ENCODE data around the gene GFI1B.

Gene GFI1B

DNA sequence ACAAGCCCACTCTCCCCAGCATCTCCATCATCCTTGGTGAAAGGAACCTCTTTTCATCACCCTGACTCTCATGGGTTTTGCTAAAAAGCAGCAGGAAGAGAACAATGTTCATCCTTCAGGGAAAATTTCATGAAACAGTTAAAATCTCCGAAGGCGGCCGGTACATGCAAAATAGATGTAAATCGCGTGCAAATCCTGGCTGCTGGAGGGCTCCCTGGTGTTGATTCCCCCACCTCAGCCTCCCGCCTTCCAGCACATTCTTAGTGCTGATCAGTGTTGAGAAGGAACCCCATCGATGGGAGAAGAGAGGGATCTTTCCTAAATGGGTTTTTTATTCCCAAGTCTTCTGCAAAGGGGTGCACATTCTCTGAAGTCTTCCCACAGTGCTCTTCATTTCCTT lies 8.7 kb upstream of the GFI1B start:
- no peak for DNase-seq (ENCODE audit: low spot score)

DNA sequence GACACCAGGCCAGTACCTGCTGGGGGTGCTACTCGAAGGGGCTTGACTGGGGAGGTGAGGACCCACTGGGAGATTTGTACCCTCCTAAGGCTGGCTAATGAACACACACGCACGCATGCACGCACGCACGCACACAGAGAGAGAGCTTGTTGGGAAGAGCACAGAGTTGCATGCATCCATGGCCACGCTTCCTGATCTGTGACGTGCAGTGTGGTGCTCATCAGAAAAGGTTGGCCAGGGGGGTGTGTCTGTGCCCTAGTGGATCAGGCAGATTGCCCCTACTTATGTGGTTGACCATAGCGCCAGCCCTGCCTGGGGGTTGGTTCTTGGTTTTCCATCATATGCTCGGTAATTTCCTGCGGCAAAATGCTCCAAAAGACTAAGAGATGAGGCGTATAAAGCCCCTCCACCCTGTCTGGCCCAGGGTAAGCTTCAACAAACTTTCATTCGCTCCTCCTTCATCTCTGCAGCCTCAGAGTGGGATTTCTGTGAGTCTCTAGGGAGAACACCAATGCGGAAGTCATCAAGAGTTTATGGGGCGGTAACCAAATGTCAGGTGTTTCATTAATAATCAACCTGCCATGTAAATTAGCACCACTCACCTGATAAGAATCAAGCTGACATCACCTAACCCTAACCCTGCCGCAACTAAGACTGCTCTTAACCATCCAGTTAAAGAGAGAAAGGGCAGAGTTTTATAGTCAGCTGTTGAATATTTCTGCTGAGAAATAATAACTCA lies 8.0 kb upstream of the GFI1B start:
- no peak for DNase-seq (ENCODE audit: low spot score)

DNA sequence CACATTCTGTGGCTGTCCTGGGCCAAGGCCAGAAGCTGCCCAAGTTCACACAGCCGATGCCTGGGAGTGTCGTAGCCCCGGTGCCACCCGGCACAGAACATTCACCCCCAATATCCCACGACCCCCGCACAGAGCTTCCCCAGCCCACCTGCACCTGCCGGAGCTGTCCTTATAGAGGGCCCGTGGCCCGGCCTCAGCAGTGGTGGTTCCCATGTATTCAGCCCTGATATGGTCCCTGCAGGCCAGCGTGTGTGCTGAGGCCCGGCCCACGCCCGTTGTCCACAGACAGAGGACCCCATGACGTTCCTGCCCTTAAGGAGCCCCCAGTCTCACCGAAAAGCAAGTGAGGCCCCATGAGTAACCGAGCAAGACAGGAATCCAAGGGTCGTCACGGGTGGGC lies 5.3 kb upstream of the GFI1B start:
- DNase-seq (ENCODE audit: low spot score), result no peak

DNA sequence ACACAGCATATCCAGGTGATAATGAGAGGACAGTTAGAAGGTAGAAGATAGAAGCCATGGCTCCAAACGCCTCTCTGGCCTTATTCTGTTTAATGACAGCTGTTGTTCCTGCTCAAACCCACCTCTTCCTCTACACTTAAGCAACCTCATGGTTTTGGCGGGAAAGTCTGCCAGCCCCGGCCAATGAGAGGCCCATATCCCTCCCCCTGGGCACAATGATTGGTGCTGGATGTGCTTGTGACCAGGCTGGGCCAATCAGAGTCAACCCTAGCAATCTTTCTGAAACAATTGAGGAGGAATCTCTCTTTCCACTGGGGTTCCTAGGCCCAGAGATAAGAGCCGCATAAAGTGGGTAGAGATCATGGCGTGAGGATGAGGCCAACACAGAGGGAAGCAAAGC lies 4.8 kb upstream of the GFI1B start:
- no peak for DNase-seq (ENCODE audit: low spot score)

DNA sequence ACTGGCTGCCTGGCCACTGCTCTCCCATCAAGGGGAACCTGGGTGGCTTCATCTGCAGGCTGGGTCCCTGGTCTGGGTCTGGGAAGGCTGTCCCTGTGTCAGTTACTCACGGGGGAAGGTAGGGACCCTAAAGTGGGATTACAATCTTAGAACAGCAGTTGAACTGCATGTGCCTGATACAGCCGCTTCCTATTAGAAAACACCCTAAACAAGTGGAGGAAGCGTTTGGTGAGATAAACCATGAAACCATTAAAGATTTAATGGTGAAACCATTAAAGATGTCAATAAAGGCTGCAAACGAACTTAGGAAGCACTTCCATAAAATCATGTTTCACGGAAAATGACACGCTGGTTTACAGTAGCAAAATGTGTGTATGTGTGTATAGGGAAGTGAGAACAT lies 2.5 kb upstream of the GFI1B start:
- no peak for DNase-seq (ENCODE audit: low spot score)

DNA sequence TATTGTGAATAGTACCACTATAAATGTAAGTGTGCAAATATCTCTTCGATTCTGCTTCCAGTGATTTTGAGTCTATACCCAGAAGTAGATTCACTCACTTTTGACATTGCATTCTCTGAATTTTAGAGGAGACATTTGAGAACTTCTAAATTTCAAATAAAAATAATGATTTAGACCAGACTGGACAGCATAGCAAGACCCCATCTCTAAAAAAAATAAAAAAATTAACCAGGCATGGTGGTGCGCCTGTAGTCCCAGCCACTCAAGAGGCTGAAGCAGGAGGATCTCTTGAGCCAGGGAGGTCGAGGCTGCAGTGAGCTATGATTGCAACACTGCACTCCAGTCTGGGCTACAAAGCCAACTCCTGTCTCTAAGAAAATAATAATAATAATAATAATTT lies 1.9 kb upstream of the GFI1B start:
- no peak for DNase-seq (ENCODE audit: low spot score)

DNA sequence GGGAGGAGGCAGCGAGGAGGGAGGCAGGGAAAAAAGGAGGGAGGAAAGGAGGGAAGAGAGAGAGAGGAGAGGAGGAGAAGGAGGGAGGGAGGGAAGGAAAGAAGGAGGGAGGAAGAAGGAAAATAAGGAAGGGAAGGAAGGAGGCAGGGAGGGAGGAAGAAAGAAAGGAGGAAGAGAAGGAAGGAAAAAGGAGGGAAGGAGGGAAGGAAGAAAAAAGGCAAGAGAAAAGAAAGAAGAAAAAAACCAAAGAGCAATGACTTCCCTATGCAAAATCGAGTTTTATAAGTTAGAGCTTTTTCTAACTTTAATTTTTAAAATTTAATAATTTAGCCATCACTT lies 413 bp upstream of the GFI1B start:
- no peak for DNase-seq (ENCODE audit: low spot score)

DNA sequence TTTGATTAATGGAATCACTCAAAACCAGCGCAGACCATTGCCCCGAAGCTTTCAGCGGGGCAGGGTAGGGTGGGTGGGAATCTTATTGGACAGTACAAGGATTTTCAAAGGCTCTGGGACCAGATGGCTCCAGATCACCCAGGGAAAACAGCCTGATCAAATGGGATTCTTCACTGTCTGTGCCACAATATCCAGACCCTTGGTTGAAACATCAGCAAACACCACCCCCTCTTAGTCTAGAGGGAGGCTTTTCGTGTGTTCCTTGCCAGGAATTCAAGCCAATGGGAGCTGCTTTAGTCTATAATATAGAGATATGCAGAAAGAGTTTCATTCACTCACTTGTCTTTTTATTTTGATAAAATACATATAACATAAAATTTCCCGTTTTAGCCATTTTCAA lies 1.7 kb downstream of the GFI1B start:
- DNase-seq (ENCODE audit: low spot score), result no peak

DNA sequence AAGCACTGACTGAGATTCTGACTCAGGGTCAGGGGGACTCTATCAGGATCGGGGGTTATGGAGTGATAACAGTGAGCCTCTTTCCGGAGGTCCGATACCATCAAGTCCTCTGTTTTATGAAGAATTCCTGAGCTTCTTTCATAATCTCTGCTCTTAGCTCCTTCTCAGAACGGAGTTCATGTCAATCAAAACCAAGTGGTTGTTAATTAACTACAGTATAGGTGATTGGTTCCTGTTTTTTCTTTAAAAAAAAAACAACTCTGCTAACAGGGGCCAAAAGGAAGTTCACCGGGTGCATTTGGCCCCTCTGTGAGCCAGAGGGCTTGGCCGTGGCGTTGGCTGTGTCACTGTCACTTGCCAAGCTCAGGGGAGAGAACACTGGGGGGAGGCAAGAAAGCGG lies 4.0 kb downstream of the GFI1B start:
- peak; percentile 63 for DNase-seq (ENCODE audit: low spot score)

DNA sequence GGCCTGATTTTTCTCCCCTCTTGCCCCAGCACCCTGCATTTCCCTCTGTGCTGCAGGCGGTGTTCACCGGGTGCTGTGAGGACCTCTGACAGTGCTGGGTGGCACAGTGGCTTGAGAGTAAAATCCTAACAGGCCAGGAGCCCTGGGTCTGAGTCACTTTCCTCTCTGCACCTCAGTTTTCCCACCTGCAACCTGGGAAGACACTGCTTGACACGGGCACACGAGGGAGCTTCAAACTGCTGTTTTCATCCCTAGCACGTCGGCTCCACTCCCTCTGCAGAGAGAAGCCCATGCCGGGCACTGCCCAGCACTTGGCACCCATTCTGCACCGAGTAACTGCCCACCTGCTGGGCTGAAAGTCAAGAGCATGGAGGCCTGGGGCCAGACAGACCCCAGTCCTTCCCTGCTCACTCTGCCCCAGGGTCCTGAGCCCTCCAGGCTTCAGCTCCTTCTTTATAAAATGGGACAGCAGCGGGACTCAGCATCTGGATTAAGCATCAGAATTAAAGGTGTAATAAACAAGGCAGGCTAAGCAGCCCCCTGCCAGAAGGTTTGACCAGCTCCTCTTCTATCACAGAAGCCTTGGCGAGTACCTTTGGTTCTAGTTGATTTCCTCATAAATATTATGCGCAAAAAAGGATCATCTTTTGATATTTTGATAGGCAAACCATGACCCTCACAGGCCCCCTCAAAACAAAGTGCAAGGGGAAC lies 5.2 kb downstream of the GFI1B start:
- DNase-seq (ENCODE audit: low spot score), result peak; percentile 65

DNA sequence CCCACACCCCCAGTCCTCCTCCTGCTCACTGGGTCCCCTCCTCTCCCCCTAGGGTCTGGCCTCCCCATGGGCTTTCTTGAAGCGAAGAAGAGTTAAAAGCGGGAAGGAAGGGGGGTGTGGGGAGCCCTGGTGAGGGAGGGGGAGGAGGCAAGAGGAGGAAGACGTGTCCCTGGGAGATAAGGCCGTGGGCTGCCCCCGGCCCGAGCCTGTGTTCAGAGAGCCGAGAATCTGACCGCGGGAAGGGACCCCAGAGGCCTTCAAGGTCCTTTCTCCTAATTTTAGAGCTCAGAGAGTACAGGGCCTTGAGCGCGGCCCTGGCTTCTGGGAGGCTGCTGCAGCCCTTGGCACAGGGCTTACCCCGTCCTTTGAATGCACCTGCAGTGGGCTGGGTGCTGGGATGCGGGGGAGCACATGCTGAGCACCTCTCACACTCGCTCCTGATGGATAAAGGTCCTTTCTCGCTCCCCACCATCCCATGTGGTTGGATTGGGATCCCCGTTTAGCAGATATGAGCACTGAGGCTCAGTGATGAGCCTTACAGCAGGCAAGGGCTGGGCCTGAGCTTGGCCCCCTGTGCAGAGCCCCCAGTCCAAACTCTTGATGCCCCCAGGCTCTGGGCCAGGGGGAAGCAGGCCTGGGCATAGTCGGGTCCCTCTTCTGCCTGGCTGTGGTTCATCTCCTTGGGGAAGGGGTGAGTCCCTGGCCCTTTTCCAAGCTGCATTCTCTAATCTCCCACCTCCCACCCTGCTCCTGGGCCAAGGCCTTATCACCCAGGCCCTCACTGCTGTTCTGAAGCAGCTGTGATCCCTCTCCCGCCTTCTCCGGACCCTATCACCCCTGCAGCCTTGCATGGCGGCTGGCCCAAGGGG lies 5.9 kb downstream of the GFI1B start:
- peak; percentile 71 for DNase-seq (ENCODE audit: low spot score)

DNA sequence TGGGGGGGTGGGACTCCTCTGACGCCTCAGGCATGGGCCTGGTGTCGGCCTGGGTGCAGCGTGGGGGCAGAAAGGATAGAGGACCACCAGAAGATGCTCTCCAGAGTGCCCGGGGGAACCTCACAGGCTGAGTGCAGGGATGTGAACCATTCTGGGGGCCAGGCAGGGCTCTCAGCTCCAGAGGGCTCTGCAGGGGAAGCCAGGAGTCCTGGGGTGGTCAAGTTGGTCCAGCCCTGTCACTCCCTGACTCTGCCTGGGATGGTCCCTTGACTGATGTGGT lies 6.5 kb downstream of the GFI1B start:
- DNase-seq (ENCODE audit: low spot score), result no peak

DNA sequence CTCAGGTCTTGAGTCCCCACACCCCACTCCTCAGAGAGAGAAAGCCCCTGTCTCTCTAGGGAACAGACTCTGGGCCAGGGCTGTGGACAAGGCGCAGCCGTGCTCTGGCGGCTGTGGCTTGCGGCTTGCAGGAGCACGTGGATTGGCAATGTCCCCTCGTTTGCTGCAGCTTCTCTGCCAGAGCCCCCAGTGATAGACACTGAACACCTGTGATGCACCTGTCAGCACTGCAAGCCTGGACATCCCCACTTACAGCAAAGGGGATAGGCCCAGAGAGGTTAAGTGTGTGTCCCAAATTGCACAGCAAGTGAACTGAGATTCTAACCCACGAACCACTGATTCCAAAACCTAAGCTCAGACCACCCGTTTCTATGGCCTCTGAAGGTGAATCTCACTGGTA lies 7.0 kb downstream of the GFI1B start:
- DNase-seq (ENCODE audit: low spot score), result no peak

DNA sequence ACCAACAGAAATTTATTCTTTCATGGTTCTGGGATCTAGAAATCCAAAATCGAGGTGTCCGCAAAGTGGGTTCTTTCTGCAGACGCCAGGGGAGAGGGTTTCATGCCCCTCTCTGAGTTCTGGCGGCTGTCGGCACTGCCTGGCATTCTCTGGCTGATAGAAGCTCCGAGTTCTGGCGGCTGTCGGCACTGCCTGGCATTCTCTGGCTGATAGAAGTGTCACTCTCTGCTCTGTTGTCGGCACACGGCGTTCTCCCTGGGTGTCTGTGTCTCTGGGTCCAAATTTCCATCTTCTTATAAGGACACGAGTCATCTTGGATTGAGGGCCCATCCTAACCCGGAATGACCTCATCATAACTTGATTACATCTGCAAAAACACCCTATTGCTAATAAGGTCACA lies 7.6 kb downstream of the GFI1B start:
- peak; percentile 42 for DNase-seq (ENCODE audit: low spot score)

DNA sequence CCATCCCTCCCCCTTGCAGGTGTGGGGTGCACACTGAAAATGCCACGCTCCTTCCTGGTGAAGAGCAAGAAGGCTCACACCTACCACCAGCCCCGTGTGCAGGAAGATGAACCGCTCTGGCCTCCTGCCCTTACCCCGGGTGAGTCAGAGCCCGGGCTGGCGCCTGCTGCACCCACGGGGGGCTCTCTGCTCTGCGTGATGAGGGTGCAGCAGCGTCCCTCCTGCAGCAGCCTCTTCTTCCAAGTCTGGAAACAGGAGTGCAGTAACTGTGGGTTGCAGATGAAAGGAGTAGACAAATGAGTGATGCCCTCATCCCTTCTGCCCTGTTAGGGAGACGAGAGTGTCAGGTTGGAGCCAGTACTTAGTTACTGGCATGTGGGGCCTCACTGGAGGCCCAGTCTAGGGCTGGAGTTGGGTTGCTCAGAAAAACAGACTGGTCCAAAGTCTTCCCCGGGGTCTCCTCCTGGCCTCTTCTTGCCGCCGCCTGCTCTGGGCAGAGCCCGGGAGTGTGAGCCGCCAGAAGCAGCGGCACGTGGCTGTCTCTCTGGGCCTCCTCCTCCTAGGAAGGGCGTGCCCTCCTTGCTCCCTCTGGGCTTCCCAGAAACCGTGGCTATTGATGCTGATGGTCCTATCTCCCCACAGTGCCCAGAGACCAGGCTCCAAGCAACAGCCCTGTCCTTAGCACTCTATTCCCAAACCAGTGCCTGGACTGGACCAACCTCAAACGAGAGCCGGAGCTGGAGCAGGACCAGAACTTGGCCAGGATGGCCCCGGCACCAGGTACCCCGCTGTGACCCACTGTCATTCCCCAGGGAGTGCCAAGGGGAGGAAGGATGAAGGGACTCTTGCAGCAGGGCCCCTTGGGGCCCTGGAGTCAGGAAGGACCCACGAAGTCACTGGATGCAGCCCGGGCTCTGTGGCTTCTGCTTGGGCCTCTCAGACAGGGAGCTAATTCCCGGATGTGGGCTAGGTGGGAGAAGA lies 8.4 kb downstream of the GFI1B start:
- peak; percentile 25 for DNase-seq (ENCODE audit: low spot score)

DNA sequence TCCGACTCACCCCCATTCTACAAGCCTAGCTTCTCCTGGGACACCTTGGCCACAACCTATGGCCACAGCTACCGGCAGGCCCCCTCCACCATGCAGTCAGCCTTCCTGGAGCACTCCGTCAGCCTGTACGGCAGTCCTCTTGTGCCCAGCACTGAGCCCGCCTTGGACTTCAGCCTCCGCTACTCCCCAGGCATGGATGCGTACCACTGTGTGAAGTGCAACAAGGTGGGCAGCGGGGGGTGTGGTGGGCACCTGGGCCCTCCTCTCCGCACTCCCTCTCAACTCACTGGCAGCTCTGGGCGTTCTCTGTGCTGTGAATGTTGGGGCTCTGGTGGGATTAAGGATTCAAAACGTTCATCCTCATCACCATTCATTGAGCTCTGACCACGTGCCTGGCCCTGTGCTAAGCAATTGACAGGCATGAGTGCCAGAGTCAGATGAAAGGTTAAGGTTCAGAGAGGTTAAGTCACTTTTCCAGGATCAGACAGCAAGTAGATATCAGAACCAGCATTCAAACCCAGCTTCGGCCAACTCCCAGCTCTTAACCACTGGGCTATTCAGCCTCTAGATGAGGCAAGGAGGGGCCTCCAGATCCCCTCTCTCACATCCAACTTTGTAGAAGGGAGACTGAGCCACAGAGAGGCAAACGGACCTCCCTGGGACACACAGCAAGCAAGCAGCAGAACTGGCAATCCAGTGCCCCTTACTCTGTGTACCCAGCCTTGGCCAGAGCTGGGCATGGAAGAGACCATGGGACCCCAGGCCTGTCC lies 9.9 kb downstream of the GFI1B start:
- DNase-seq (ENCODE audit: low spot score), result no peak

DNA sequence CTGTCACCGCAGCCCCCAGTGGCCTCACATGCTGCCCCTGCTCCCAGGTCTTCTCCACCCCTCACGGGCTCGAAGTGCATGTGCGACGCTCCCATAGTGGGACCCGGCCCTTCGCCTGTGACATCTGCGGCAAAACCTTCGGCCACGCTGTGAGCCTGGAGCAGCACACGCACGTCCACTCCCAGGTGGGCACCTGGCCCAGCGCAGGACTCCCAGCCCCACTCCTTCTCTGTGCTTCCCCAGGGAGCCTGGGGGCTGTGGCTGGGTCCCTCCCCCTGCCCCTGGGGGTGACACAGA lies 10.5 kb downstream of the GFI1B start:
- DNase-seq (ENCODE audit: low spot score), result no peak

DNA sequence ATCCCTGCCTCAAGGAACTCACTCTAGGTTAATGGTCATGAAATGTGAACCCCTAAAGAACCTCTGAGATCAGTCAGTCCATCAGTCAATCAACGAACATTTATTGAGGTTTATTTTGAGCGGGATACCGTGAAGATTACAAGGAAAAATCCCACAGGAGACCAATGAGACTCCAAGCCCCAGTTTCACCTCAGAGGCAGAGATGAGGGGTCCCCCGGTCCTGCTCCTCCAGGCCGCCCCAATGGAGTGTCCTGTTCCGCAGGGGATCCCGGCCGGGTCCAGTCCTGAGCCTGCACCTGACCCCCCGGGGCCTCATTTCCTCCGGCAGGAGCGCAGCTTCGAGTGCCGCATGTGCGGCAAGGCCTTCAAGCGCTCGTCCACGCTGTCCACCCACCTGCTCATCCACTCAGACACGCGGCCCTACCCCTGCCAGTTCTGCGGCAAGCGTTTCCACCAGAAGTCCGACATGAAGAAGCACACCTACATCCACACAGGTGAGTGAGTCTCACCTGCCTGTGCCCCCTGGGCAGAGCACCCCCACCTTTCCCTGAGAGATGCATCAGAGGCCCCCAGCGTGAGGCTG lies 11.0 kb downstream of the GFI1B start:
- DNase-seq (ENCODE audit: low spot score), result no peak

DNA sequence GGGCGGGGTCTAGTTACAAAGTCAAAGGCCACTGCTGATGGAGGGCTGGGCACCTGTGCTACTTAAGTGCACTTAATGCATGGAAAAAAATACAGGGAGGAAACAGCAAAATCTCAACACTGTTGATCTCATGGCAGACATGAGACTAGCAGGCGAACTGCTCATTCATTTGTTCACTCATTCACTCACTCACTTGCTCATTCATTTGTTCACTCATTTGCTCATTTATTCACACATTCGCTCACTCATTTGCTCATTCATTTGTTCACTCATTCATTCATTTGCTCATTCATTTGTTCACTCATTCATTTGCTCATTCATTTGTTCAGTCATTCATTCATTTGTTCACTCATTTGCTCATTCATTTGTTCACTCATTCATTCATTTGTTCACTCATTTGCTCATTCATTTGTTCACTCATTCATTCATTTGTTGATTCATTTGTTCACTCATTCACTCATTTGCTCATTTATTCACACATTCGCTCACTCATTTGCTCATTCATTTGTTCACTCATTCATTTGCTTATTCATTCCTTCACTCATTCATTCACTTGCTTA lies 11.6 kb downstream of the GFI1B start:
- peak; percentile 22 for DNase-seq (ENCODE audit: low spot score)

DNA sequence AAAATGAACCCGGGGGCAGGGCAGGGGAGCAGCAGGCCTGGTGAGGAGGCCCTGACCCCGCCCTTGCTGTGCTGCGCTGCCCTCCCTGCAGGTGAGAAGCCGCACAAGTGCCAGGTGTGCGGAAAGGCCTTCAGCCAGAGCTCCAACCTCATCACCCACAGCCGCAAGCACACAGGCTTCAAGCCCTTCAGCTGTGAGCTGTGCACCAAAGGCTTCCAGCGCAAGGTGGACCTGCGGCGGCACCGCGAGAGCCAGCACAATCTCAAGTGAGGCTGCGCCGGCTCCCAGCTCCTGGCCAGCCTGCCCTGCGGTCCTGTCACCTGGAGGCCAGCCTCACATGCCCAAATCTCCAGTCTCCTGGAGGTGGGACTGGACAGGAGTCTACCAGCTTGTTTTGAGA lies 12.3 kb downstream of the GFI1B start:
- DNase-seq (ENCODE audit: low spot score), result no peak

Data from hematopoietic multipotent progenitor cell treated with erythropoietin and hydrocortisone succinate and interleukin-3 and kit ligand, for 17 days (in vitro differentiated cells).